PFSK-1 (cell line): ENCODE measurements around the gene SYNJ2.

Source experiments
- POLR2AphosphoS5 ChIP-seq: IDR thresholded peaks from 2 replicates; pipeline ENCODE4 v1.6.1; 2012; ENCODE audit warnings: low read depth, mild to moderate bottlenecking, control low read depth, low read length, moderate library complexity
- TAF1 ChIP-seq: IDR thresholded peaks from 2 replicates; pipeline ENCODE4 v1.6.1; 2012; ENCODE audit warnings: low read length, control low read depth, borderline replicate concordance; ENCODE audit not compliant: insufficient read depth
- TF ChIP-seq, protein P1 (sequence below), 2 experiments: IDR thresholded peaks; 2 replicates each; pipeline versions ENCODE4 v1.6.1 to v1.8.0; 2011 to 2012; ENCODE audit warnings: low read depth in 2 of 2, low read length in 2 of 2, control low read depth in 1 of 2, inconsistent platforms in 1 of 2, mild to moderate bottlenecking in 1 of 2, moderate library complexity in 1 of 2; ENCODE audit not compliant: insufficient read depth in 1 of 2

DNA sequence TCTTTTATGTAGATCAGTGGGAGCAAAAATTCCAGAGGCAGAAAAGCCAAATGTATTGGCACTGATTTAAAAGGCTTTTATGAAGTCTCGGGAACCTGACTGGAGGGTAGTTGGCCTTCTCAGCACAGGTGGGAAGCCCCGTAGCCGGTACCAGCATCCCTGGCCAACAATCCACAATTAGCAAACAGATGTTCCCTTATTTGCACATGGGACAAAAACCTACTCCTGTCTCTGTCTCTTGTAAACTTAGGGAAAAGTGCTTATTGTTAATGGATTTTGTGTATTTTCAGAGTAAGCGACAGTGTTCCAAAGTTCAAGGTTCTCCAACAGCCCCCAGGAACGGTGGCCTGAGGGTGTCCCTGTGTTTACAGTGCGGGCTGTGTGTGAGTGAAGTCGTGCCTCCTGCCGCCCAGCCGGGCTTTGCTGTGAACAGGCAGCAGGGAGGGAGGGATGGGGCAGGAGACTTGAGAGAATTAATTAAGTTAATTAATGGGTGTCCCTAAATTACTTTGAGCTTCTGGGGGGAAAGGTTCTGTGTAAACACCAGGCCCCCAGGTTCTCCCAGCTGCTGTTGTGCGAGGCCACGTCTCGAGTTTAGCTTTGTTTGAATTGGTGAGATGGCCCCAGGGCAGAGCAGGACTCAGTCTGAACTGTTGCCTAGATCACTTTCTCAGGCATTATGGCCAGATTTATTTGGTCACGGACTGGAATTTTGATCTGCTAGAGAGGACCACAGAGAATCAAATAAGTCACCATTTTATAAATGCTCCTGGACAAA, 3.9 kb downstream of the SYNJ2 start:
- TF ChIP-seq, protein P1, sequence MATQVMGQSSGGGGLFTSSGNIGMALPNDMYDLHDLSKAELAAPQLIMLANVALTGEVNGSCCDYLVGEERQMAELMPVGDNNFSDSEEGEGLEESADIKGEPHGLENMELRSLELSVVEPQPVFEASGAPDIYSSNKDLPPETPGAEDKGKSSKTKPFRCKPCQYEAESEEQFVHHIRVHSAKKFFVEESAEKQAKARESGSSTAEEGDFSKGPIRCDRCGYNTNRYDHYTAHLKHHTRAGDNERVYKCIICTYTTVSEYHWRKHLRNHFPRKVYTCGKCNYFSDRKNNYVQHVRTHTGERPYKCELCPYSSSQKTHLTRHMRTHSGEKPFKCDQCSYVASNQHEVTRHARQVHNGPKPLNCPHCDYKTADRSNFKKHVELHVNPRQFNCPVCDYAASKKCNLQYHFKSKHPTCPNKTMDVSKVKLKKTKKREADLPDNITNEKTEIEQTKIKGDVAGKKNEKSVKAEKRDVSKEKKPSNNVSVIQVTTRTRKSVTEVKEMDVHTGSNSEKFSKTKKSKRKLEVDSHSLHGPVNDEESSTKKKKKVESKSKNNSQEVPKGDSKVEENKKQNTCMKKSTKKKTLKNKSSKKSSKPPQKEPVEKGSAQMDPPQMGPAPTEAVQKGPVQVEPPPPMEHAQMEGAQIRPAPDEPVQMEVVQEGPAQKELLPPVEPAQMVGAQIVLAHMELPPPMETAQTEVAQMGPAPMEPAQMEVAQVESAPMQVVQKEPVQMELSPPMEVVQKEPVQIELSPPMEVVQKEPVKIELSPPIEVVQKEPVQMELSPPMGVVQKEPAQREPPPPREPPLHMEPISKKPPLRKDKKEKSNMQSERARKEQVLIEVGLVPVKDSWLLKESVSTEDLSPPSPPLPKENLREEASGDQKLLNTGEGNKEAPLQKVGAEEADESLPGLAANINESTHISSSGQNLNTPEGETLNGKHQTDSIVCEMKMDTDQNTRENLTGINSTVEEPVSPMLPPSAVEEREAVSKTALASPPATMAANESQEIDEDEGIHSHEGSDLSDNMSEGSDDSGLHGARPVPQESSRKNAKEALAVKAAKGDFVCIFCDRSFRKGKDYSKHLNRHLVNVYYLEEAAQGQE (IDR thresholded peaks at IDR 0.05; ENCODE audit: insufficient read depth in 1 of 2, low read depth in 2 of 2, low read length in 2 of 2), result no peak
- TF ChIP-seq POLR2AphosphoS5 (no peak), TAF1 (no peak)
